Fibroblast of lung (primary cell): ENCODE measurements around the gene THOC6. TPM values are rescaled to one million over a fixed set of nuclear protein-coding genes. Genes with fewer than 3 reads are reported as not detected.
"Not testable (repeated sequence)": the region's sequence is repeated elsewhere in the genome, so short reads cannot be mapped to it uniquely, and the experiment has no call there.

Source experiments
- DNase-seq, 2 donors: peaks; one replicate each; pipeline versions ENCODE4 v3.0.0 to v3.0.0-alpha.2; 2010; ENCODE audit warnings: low read depth in 2 of 2
- H2AFZ ChIP-seq: 2 replicates; pipeline ENCODE4 v1.5.1; 2012; ENCODE audit warnings: low read length, control low read depth, inconsistent platforms
- H3K27ac ChIP-seq: 2 replicates; pipeline ENCODE4 v1.5.1; 2011; ENCODE audit warnings: low read length, control low read depth; ENCODE audit not compliant: insufficient read depth
- H3K27me3 ChIP-seq: 2 replicates; pipeline ENCODE4 v1.5.1; 2011; ENCODE audit warnings: mild to moderate bottlenecking, low read length; ENCODE audit not compliant: control insufficient read depth, insufficient read depth
- H3K36me3 ChIP-seq: 2 replicates; pipeline ENCODE4 v1.5.1; 2011; ENCODE audit warnings: low read length; ENCODE audit not compliant: control insufficient read depth, insufficient read depth
- H3K4me1 ChIP-seq: 2 replicates; pipeline ENCODE4 v1.5.1; 2011; ENCODE audit warnings: low read length; ENCODE audit not compliant: control insufficient read depth, insufficient read depth; ENCODE audit errors: extremely low read depth
- H3K4me2 ChIP-seq: 2 replicates; pipeline ENCODE4 v1.5.1; 2011; ENCODE audit warnings: low read length, control low read depth; ENCODE audit not compliant: insufficient read depth; ENCODE audit errors: extremely low read depth
- H3K4me3 ChIP-seq, 4 experiments: fragments of 200-600 bp in 1 of 4; sonication (generic) in 1 of 4; replicated peaks in 1 of 4; 2 replicates each; pipeline ENCODE4 v1.5.1; 2011 to 2016; ENCODE audit warnings: low read length in 4 of 4, low read depth in 3 of 4, mild to moderate bottlenecking in 3 of 4, control low read depth in 2 of 4, inconsistent platforms in 1 of 4, mixed read lengths in 1 of 4; ENCODE audit not compliant: insufficient read depth in 1 of 4; ENCODE audit errors: control extremely low read depth in 1 of 4
- H3K79me2 ChIP-seq: 2 replicates; pipeline ENCODE4 v1.5.1; 2012; ENCODE audit warnings: mild to moderate bottlenecking, low read length, inconsistent platforms; ENCODE audit not compliant: control insufficient read depth, insufficient read depth
- H3K9ac ChIP-seq: 2 replicates; pipeline ENCODE4 v1.5.1; 2011; ENCODE audit warnings: mild to moderate bottlenecking, low read length, control low read depth; ENCODE audit not compliant: insufficient read depth
- H3K9me3 ChIP-seq: 2 replicates; pipeline ENCODE4 v1.5.1; 2012; ENCODE audit warnings: low read depth, low read length; ENCODE audit not compliant: control insufficient read depth, insufficient read depth
- H4K20me1 ChIP-seq: 2 replicates; pipeline ENCODE4 v1.5.1; 2011; ENCODE audit warnings: low read length; ENCODE audit not compliant: control insufficient read depth, insufficient read depth; ENCODE audit errors: extremely low read depth
- CTCF ChIP-seq, 2 donors: IDR thresholded peaks in 1 of 2; conservative IDR thresholded peaks in 1 of 2; 1 replicate in 1 of 2; 2 replicates in 1 of 2; pipeline ENCODE4 v1.5.1; 2011 to 2012; ENCODE audit warnings: low read length in 2 of 2, control low read depth in 1 of 2, inconsistent platforms in 1 of 2, low read depth in 1 of 2, mild to moderate bottlenecking in 1 of 2
- EZH2 ChIP-seq: IDR thresholded peaks from 2 replicates; pipeline ENCODE4 v1.5.1; 2012; ENCODE audit warnings: low read length, control low read depth, mild to moderate bottlenecking; ENCODE audit errors: missing control alignments
- polyA plus RNA-seq, 2 donors: library from polyadenylated mRNA; depleted of rRNA in 1 of 2; stranded (reverse) in 1 of 2; unstranded in 1 of 2; fragments of >200 nt; gene quantifications; 2 replicates each; pipeline ENCODE4 v1.2.1, GENCODE V29; 2011 to 2012; ENCODE audit warnings: missing spikeins in 1 of 2
- total RNA-seq: library from RNA; depleted of rRNA; stranded (reverse); fragments of >200 nt; gene quantifications from 2 replicates; pipeline ENCODE4 v1.2.1, GENCODE V29; 2014

The THOC6 gene
- total and polyA plus RNA-seq, 2 donors (not counting 1 experiment from before 2014, with no cell fraction given): 17.6 to 26.6 TPM

DNA sequence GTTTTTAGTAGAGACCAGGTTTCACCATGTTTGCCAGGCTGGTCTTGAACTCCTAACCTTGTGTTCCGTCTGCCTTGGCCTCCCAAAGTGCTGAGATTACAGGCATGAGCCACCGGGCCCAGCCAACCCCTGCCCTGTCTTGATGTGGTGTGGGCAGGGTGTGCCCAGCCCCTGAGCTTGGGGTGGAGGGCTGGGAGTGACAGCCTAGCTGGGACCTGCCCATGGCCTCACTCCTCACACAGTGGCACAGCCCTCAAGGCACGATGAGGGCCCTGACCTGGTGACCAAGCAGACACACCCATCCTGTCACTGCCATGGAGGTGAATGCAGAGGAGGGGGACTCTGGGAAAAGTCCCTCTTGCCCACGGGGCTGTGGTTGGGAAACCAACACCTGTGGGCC lies 44.7 kb downstream of the THOC6 start:
- no peak overlapping the region for H3K9ac ChIP-seq
- no peak overlapping the region for H3K4me2 ChIP-seq
- H3K36me3 ChIP-seq: no peaks in the 10 kb centered on the region
- no peak overlapping the region for H3K27ac ChIP-seq
- no peaks in the 10 kb centered on the region for H3K79me2 ChIP-seq
- no peak overlapping the region for H3K4me3 ChIP-seq
- TF ChIP-seq CTCF (conservative IDR thresholded peaks at IDR 0.05 in 1 of 2, IDR thresholded peaks at IDR 0.05 in 1 of 2; ENCODE audit: low read depth in 1 of 2, low read length in 2 of 2): no peak
- no peak for TF ChIP-seq EZH2
- peaks cover 3% of the 10 kb centered on the region for H3K4me1 ChIP-seq
- H4K20me1 ChIP-seq: no peaks in the 10 kb centered on the region
- DNase-seq: no peak
- no peak overlapping the region for H2AFZ ChIP-seq
- H3K27me3 ChIP-seq: no peaks in the 10 kb centered on the region
- H3K9me3 ChIP-seq: no peaks in the 10 kb centered on the region

DNA sequence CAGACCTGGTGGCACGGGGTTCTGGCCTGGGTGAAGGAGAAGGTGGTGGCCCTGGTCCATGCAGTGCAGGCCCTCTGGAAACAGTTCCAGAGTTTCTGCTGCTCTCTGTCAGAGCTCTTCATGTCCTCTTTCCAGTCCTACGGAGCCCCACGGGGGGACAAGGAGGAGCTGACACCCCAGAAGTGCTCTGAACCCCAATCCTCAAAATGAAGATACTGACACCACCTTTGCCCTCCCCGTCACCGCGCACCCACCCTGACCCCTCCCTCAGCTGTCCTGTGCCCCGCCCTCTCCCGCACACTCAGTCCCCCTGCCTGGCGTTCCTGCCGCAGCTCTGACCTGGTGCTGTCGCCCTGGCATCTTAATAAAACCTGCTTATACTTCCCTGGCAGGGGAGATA lies 45.3 kb downstream of the THOC6 start:
- not testable (repeated sequence) for H3K79me2 ChIP-seq, H3K27ac ChIP-seq, H3K4me3 ChIP-seq, H3K4me1 ChIP-seq, DNase-seq, H3K36me3 ChIP-seq, H3K27me3 ChIP-seq, H2AFZ ChIP-seq, H3K9ac ChIP-seq, H3K4me2 ChIP-seq, H3K9me3 ChIP-seq, H4K20me1 ChIP-seq

GRCh38 chr16:3070608-3071111 lies 46.8 kb downstream of the THOC6 start:
- Histone ChIP-seq H3K4me2 (no peak overlapping the region), H3K27me3 (peaks cover 3% of the 10 kb centered on the region), H4K20me1 (no peaks in the 10 kb centered on the region), H3K9ac (no peak overlapping the region), H3K9me3 (no peaks in the 10 kb centered on the region), H3K36me3 (no peaks in the 10 kb centered on the region), H2AFZ (no peak overlapping the region), H3K4me1 (no peaks in the 10 kb centered on the region), H3K4me3 (no peak overlapping the region), H3K27ac (no peak overlapping the region), H3K79me2 (no peaks in the 10 kb centered on the region)
- no peak for TF ChIP-seq CTCF (conservative IDR thresholded peaks at IDR 0.05 in 1 of 2, IDR thresholded peaks at IDR 0.05 in 1 of 2; ENCODE audit: low read depth in 1 of 2, low read length in 2 of 2)
- TF ChIP-seq EZH2: no peak
- no peak for DNase-seq
